ENCODE data around the gene RIT2. TPM values are rescaled to one million over a fixed set of nuclear protein-coding genes. Genes with fewer than 3 reads are reported as not detected.

The RIT2 gene
- total RNA-seq, 1 experiment from 2014 or later, result not detected

Other genes with a start within 250 kb of the RIT2 start
- gene SYT4, start 161.8 kb upstream of the RIT2 start, total RNA-seq (2014; rRNA removed; shearing (Covaris generic)), result not detected in 2 replicates

Data from HT-29 (cell line).